ENCODE measurements around the gene TMEM138.
A peak's percentile ranks its signal among the peaks of the same experiment; 100 is the strongest.

The TMEM138 gene

GRCh38 chr11:61384271-61385242, 22.4 kb downstream of the TMEM138 start:
- Histone ChIP-seq H3K4me3 (ENCODE audit: extremely low read depth, insufficient read depth, low read length, poor library complexity, severe bottlenecking) (no peak overlapping the region), H3K27ac (ENCODE audit: low read depth, low read length, severe bottlenecking) (no peak overlapping the region), H3K9me3 (ENCODE audit: control insufficient read depth, low read length) (peaks cover 2% of the 10 kb centered on the region), H3K36me3 (ENCODE audit: control insufficient read depth, insufficient read depth, low read length) (no peaks in the 10 kb centered on the region), H3K4me1 (ENCODE audit: control insufficient read depth, insufficient read depth, low read length, poor library complexity, severe bottlenecking) (no peaks in the 10 kb centered on the region)
- whole genome bisulfite sequencing, 2 experiments (ENCODE audit: insufficient coverage in 2 of 2), result 92 to 94% methylated on average over 8 to 11 of the region's 15 CpGs

GRCh38 chr11:61390161-61390560, 28.0 kb downstream of the TMEM138 start:
- 100% methylated on average over 1 of the region's 1 CpG for WGBS, 2 experiments (ENCODE audit: insufficient coverage in 2 of 2)

GRCh38 chr11:61392981-61393595, 30.9 kb downstream of the TMEM138 start:
- peak overlapping the region; percentile 73 for H3K4me3 ChIP-seq (ENCODE audit: extremely low read depth, insufficient read depth, low read length, poor library complexity, severe bottlenecking)
- H3K4me1 ChIP-seq (ENCODE audit: control insufficient read depth, insufficient read depth, low read length, poor library complexity, severe bottlenecking), result peaks cover 5% of the 10 kb centered on the region
- 9 to 17% methylated on average over 5 to 8 of the region's 15 CpGs for WGBS, 2 experiments (ENCODE audit: insufficient coverage in 2 of 2)
- peaks cover 17% of the 10 kb centered on the region for H3K9me3 ChIP-seq (ENCODE audit: control insufficient read depth, low read length)
- H3K27ac ChIP-seq (ENCODE audit: low read depth, low read length, severe bottlenecking), result no peak overlapping the region
- H3K36me3 ChIP-seq (ENCODE audit: control insufficient read depth, insufficient read depth, low read length), result peaks cover 30% of the 10 kb centered on the region

More at GRCh38 chr11:61390161-61390560, 28.0 kb downstream of the TMEM138 start:
- peaks cover 17% of the 10 kb centered on the region for H3K9me3 ChIP-seq (ENCODE audit: control insufficient read depth, low read length)
- H3K27ac ChIP-seq (ENCODE audit: low read depth, low read length, severe bottlenecking), result no peak overlapping the region
- no peak overlapping the region for H3K4me3 ChIP-seq (ENCODE audit: extremely low read depth, insufficient read depth, low read length, poor library complexity, severe bottlenecking)
- peaks cover 15% of the 10 kb centered on the region for H3K36me3 ChIP-seq (ENCODE audit: control insufficient read depth, insufficient read depth, low read length)
- peaks cover 5% of the 10 kb centered on the region for H3K4me1 ChIP-seq (ENCODE audit: control insufficient read depth, insufficient read depth, low read length, poor library complexity, severe bottlenecking)

GRCh38 chr11:61401173-61401572, 39.0 kb downstream of the TMEM138 start:
- Histone ChIP-seq H3K4me1 (ENCODE audit: control insufficient read depth, insufficient read depth, low read length, poor library complexity, severe bottlenecking) (peaks cover 7% of the 10 kb centered on the region), H3K9me3 (ENCODE audit: control insufficient read depth, low read length) (no peaks in the 10 kb centered on the region), H3K36me3 (ENCODE audit: control insufficient read depth, insufficient read depth, low read length) (peaks cover 71% of the 10 kb centered on the region), H3K4me3 (ENCODE audit: extremely low read depth, insufficient read depth, low read length, poor library complexity, severe bottlenecking) (no peak overlapping the region), H3K27ac (ENCODE audit: low read depth, low read length, severe bottlenecking) (no peak overlapping the region)
- WGBS, 2 experiments (ENCODE audit: insufficient coverage in 2 of 2), result 100% methylated on average over 1 to 2 of the region's 2 CpGs

GRCh38 chr11:61401573-61401972, 39.4 kb downstream of the TMEM138 start:
- no peak overlapping the region for H3K4me3 ChIP-seq (ENCODE audit: extremely low read depth, insufficient read depth, low read length, poor library complexity, severe bottlenecking)
- whole genome bisulfite sequencing, 2 experiments (ENCODE audit: insufficient coverage in 2 of 2), result 93 to 100% methylated on average over 1 to 2 of the region's 2 CpGs
- no peaks in the 10 kb centered on the region for H3K9me3 ChIP-seq (ENCODE audit: control insufficient read depth, low read length)
- peaks cover 75% of the 10 kb centered on the region for H3K36me3 ChIP-seq (ENCODE audit: control insufficient read depth, insufficient read depth, low read length)
- H3K27ac ChIP-seq (ENCODE audit: low read depth, low read length, severe bottlenecking), result no peak overlapping the region
- peaks cover 7% of the 10 kb centered on the region for H3K4me1 ChIP-seq (ENCODE audit: control insufficient read depth, insufficient read depth, low read length, poor library complexity, severe bottlenecking)

GRCh38 chr11:61403658-61404057, 41.5 kb downstream of the TMEM138 start:
- WGBS, 2 experiments (ENCODE audit: insufficient coverage in 2 of 2), result 100% methylated on average over 1 of the region's 1 CpG
- H3K36me3 ChIP-seq (ENCODE audit: control insufficient read depth, insufficient read depth, low read length), result peaks cover 84% of the 10 kb centered on the region
- H3K27ac ChIP-seq (ENCODE audit: low read depth, low read length, severe bottlenecking), result no peak overlapping the region
- H3K4me1 ChIP-seq (ENCODE audit: control insufficient read depth, insufficient read depth, low read length, poor library complexity, severe bottlenecking), result peaks cover 7% of the 10 kb centered on the region
- H3K9me3 ChIP-seq (ENCODE audit: control insufficient read depth, low read length), result no peaks in the 10 kb centered on the region
- no peak overlapping the region for H3K4me3 ChIP-seq (ENCODE audit: extremely low read depth, insufficient read depth, low read length, poor library complexity, severe bottlenecking)

- H3K36me3 ChIP-seq (ENCODE audit: control insufficient read depth, insufficient read depth, low read length), result peaks cover 84% of the 10 kb centered on the region
These were observed 41.9 kb downstream of the TMEM138 start for GRCh38 chr11:61404103-61404502.

GRCh38 chr11:61404641-61405040, 42.5 kb downstream of the TMEM138 start:
- 90% methylated on average over 3 of the region's 4 CpGs for WGBS, 2 experiments (ENCODE audit: insufficient coverage in 2 of 2)
- H3K4me3 ChIP-seq (ENCODE audit: extremely low read depth, insufficient read depth, low read length, poor library complexity, severe bottlenecking), result no peak overlapping the region
- H3K9me3 ChIP-seq (ENCODE audit: control insufficient read depth, low read length), result no peaks in the 10 kb centered on the region
- H3K4me1 ChIP-seq (ENCODE audit: control insufficient read depth, insufficient read depth, low read length, poor library complexity, severe bottlenecking), result peaks cover 7% of the 10 kb centered on the region
- peaks cover 87% of the 10 kb centered on the region for H3K36me3 ChIP-seq (ENCODE audit: control insufficient read depth, insufficient read depth, low read length)
- peak overlapping the region; percentile 44 for H3K27ac ChIP-seq (ENCODE audit: low read depth, low read length, severe bottlenecking)

More at GRCh38 chr11:61404103-61404502, 41.9 kb downstream of the TMEM138 start:
- Histone ChIP-seq H3K27ac (ENCODE audit: low read depth, low read length, severe bottlenecking) (peak overlapping the region; percentile 39), H3K4me1 (ENCODE audit: control insufficient read depth, insufficient read depth, low read length, poor library complexity, severe bottlenecking) (peaks cover 7% of the 10 kb centered on the region), H3K9me3 (ENCODE audit: control insufficient read depth, low read length) (no peaks in the 10 kb centered on the region), H3K4me3 (ENCODE audit: extremely low read depth, insufficient read depth, low read length, poor library complexity, severe bottlenecking) (no peak overlapping the region)
- WGBS, 2 experiments (ENCODE audit: insufficient coverage in 2 of 2), result 92 to 100% methylated on average over 3 to 4 of the region's 5 CpGs

GRCh38 chr11:61406067-61406466, 43.9 kb downstream of the TMEM138 start:
- no peak overlapping the region for H3K4me3 ChIP-seq (ENCODE audit: extremely low read depth, insufficient read depth, low read length, poor library complexity, severe bottlenecking)
- H3K36me3 ChIP-seq (ENCODE audit: control insufficient read depth, insufficient read depth, low read length), result peaks cover 95% of the 10 kb centered on the region
- peaks cover 7% of the 10 kb centered on the region for H3K4me1 ChIP-seq (ENCODE audit: control insufficient read depth, insufficient read depth, low read length, poor library complexity, severe bottlenecking)
- H3K9me3 ChIP-seq (ENCODE audit: control insufficient read depth, low read length), result no peaks in the 10 kb centered on the region
- H3K27ac ChIP-seq (ENCODE audit: low read depth, low read length, severe bottlenecking), result no peak overlapping the region
- WGBS, 2 experiments (ENCODE audit: insufficient coverage in 2 of 2), result 94 to 100% methylated on average over 2 of the region's 2 CpGs

- Histone ChIP-seq H3K36me3 (ENCODE audit: control insufficient read depth, insufficient read depth, low read length) (peaks cover 98% of the 10 kb centered on the region), H3K4me1 (ENCODE audit: control insufficient read depth, insufficient read depth, low read length, poor library complexity, severe bottlenecking) (peaks cover 7% of the 10 kb centered on the region), H3K9me3 (ENCODE audit: control insufficient read depth, low read length) (no peaks in the 10 kb centered on the region), H3K4me3 (ENCODE audit: extremely low read depth, insufficient read depth, low read length, poor library complexity, severe bottlenecking) (no peak overlapping the region), H3K27ac (ENCODE audit: low read depth, low read length, severe bottlenecking) (no peak overlapping the region)
- WGBS, 2 experiments (ENCODE audit: insufficient coverage in 2 of 2), result 93 to 96% methylated on average over 5 of the region's 5 CpGs
These were observed 45.0 kb downstream of the TMEM138 start for GRCh38 chr11:61406991-61407728.
